GM19328 (cell line): ENCODE results near the gene FXYD5.

Experiments used
- ATAC-seq: cut with Tn5 transposase; IDR thresholded peaks from one replicate; pipeline ENCODE4 v1.9.1; 2021; ENCODE audit warnings: mild to moderate bottlenecking, moderate library complexity; ENCODE audit not compliant: unreplicated experiment

The FXYD5 gene, protein sequence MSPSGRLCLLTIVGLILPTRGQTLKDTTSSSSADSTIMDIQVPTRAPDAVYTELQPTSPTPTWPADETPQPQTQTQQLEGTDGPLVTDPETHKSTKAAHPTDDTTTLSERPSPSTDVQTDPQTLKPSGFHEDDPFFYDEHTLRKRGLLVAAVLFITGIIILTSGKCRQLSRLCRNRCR

DNA sequence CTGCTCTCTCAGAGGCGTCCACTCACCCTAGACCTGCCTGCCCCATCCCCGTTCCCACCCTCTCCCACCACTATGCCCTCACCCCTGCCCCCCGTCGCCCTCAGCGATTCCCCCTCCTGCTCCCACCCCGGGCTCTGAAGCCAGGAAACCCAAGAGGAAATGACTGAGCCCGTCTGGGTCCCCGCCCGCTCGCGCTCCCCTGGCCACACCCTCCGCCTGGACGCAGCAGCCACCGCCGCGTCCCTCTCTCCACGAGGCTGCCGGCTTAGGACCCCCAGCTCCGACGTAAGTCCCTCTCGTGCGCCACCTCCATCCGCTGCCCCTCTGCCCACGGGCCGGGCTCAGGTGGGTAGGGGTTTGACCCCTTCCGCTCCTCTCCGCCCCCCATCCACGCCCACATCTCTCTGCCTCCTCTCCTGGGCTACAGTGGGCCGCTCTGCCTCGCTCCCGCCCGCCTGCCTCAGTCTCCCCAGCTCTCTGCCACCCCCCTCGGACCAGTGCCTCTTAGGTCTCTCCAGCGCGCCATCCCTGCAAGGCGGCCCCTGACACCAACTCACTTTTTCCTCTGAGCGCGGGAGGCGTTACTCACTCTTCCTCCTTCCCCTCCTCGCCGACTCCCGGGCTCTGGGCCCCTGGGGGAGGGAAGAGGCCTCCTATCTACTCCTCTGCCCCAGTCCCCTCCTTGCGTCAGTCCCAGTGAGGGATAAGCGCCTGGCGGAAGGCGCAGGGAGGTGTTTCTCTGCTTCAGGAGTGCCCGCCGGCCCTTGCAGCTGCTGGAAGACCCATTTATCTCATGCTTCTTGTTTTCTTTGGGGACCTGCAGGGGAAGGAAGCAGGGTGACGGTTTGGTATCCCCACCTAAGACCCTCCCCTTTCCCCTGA lies at the start of gene FXYD5:
FXYD5 (plus strand) TSS at position 211 of the 882 bp plus-strand sequence. CDS start 816 bp downstream, outside the sequence.
- ATAC-seq = no peak

DNA sequence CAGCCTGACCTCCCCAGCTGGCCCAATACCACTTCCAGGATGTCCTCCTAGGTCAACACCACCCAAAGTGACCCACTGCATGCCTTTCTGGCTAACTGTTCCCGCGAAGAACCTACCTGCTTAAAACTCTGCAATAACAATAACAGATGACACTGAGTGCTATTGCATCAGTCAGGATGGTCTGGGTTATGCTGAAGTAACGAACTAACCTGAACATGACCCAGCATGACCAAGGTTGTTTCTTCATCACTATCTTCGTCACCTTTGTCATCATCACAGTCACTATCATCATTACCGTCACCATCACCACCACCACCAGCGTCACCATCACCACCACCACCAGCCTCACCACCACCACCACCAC lies 49.5 kb upstream of the FXYD5 start:
- no peak for ATAC-seq

DNA sequence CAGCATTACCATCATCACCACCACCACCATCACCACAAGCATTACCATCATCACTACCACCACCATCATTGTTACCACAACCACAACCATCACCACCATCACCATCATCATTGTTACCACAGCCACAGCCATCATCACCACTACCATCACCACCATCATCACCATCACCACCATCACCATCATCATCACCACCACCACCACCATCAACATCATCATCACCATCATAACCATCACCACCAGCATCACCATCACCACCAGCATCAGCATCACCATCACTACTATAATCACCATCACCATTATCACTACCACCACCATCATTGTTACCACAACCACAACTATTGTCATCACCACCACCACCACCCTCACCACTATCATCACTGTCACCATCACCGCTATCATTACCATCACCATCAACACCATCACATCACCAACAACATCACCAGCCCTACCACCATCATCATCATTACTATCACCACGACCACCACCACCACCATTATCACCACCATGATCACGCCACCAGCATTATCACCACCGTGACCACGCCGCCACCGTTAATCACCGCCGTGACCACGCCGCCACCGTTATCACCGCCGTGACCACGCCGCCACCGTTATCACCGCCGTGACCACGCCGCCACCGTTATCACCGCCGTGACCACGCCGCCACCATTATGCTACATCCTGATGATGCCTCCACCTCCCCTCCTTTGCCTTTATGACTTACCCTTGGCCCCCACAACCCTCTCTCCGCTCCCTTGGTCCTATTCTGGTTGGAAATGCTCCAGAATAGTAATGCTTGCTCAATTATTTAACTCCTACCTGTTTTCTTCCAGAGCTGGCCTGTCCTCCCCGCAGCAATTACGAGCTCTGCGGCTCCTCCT lies 48.9 kb upstream of the FXYD5 start:
- ATAC-seq = no peak

DNA sequence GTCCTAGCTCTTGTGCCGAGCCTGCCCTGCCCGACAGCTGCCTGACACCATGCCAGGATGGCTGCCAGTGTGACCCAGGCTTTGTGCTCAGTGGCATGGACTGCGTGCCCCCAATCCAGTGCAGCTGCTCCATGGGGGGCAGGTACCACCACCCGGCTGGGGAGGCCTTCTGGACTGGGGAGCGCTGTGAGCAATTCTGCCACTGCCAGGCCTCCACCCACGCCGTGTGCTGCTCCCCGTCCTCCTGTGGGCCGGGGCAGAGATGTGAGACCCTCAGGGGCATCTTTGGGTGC lies 48.3 kb upstream of the FXYD5 start:
- no peak for ATAC-seq

DNA sequence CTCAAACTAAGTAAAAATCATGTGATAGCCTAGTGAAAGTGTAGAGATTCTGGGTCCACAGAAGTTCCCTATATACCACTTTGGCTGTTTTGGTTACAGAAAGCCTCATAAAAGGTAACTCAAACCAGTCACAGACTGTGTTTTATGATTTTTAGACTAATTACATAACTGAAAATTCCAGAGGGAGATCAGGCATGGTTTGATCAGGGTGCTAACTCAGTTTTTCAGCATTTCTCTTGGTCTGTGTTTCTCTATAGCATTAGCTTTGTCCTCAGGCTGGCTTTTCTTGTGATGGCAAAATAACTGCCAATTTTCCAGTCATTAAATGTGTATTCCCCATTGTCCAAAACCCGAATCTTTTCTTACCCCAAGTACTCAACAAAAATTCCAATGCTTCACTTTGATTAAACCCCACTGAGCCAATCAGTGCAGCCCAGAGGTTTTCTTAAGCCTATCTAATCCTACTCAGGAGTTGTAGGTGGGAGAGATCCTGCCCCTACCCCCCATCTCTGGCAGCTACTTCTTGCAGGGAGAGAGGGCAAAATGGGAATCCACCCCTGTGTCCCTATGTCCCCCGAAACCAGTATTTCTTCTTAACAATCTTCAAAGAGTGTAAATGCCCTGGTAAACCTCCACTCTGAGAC lies 47.5 kb upstream of the FXYD5 start:
- ATAC-seq = no peak

DNA sequence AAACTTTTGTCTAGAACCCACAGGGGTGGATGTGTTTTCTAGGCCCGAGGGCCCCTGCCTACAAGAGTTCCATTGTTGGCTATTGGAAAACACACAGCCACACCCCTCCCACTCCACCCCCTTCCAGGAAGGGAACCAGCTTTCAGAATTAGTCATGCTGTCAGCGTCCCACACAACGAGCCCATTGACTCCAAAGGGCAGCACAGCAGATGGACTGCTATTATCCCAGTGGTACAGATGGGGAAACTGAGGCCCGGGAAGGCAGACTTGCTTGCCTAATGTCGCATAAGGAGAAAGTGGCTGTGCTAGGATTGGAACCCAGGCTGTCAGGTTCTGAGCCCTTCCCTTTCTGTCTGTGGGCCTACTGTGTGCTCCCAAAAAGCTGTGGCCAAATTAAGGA lies 47.0 kb upstream of the FXYD5 start:
- ATAC-seq = no peak

DNA sequence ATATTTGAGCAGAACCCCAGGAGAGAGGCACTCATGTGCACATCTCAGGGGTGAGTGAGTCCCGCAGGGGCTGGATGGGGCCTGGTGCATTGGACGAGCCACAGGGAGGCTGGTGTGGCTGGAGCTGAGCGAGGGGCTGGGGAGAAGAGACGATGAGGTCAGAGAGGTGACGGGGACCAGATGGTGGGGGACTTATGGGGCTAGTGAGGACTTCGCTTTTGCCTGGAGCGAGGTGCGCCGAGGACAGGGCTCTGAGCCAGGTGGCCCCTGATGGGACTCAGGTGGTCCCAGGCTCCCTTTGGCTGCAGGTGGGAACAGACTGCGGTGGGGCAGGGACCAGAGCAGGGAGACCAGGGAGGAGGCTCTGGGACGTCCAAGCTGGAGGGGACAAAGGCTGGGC lies 45.8 kb upstream of the FXYD5 start:
- ATAC-seq = no peak

DNA sequence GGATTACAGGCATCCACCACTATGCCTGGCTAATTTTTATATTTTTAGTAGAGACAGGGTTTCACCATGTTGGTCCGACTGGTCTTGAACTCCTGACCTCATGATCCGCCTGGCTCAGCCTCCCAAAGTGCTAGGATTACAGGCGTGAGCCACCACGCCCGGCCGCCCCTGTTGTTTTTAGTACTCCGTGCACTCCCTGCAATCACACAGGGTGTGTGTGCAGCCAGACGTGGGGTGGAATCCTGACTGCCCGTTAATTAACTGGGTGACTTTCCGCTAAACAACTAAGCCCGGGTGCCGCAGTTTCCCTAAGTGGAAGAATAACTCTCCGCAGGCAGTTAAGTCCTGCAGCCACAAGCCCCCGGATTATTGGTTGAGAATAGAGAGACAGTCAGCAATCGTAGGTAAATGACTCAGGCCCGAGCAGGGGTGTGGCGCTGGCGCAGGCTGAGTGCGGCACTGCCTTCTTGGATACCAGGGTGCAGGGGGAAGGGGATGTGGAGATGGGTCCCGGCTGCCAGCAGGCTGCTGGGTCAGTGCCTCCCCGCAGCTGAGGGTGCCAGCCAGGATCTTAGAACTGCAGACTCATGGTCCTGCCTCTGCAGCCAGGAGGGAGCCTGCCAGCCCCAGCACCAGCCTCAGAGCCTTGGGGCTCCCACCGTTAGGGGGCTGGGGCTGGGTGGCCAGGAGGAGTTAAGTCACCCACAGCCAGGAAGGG lies 45.0 kb upstream of the FXYD5 start:
- no peak for ATAC-seq

DNA sequence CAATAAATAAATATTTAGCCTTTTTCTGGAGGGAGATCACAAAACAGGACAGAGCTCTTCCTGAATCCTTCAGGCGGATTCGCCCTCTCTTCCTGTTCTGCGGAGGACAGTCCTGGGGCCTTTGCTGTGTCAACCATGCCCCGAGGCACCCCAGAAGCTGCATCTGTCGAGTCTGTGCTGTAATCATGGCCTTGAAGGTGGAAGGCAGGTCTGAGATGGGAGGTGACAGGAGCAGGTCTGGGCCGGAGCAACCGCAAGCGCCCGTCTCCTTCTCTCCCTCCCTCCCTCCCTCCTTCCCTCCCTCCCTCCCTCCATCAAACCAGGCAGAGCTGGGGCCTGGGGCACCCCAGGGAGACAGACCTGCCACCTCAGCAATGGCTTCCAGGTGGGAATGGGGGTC lies 43.6 kb upstream of the FXYD5 start:
- no peak for ATAC-seq

DNA sequence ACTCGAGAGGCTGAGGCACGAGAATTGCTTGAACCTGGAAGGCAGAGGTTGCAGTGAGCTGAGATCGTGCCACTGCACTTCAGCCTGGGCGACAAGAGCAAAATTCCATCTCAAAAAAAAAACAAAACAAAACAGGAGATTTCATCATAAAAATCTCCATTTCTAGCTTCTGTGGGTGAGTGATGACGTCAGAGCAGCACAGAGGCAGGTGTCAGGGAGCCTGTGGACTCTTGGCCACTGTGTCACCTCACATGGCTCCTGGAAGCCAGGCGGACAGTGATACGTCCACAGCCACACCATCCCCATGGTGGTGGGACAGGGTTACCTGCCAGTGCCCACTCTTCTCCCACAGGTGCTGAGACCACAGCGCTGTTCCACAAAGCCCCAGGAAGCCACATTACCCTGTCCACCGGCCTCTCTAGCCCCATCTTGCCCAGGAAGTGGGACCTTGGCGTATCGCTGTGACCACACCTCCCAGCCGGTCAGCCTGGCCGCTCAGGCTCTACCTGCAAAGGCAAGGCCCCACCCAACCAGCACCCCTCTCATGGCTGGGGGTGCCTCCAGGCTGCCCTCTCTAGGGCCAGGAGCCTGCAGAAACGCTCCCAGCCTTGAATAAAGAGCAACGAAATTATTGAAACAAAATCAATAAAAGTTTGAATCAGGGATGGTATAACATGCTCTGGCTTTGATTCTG lies 41.4 kb upstream of the FXYD5 start:
- ATAC-seq = no peak

DNA sequence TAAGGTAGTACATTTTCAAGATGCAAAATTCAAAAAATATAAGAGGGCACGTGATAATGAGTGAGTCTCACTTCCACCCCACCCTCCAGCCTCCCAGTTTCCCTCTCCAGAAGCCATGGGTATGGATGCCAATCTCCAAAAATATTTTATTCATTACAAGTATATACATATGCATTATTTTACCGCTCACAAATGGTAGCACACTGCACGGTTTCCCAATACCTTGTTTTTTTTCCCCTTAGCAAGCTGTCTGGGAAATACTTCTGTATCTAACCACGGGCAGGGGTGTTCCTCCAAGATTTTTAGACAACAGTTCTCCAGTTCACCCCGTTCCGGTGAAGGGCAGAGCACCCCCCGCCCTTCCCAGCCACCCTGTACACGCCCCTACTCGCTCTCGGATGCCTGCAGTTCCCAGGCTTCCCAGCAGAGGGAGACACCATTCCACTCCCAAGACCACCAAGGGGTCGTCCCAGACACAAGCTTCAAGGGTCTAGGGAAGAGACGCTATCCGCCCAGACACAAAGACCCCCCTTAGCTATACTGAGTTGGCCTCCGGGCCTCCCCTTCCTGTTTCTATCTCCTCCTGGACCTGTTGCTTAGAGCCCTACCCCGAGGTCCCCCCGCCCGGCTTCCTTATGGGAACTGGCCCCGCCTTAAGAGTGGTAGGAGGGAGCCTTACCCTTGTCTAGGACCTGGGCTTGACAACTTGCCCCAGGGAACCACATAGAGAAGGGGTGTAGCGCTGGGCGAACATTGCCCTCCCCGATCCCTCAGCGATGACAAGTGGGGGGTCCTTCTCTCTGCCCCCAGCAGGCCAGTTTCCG lies 40.0 kb upstream of the FXYD5 start:
- ATAC-seq = no peak

DNA sequence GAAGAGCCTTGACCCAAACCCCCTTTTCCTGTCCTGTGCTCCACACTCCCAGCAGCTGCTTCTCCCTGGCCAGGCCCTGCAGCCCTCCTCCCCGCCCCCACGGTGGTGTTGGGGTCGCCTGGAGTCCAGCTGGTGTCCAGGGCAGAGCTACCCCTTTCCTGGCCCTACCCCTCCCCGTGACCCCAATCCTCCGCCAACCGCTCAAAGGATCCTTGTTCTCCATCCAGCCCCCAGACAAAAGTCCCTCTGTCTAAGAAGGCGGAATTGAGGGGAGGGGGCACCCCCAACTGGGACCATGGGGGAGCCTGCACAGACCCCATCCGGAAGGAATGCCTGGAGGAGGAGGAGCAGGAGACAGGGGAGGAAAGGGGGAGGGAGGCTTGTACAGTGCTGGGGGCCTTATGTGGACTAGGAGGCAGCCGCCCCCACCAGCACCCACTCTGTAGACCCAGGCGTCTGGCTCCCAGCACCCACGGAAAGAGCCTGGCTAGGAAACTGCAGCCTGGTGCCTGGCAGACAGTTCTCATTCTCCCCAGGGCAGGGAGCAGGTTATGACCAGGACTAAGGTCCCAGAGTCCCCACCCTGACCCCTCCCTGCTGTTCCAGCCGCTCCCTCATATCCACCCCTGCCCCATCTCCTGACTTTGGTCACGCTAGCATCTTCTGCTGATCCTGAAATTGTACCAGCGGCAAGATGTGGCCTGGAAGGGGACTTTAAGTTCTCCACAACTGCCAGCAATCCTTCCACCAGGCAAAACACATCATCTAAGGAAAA lies 39.2 kb upstream of the FXYD5 start, which contains the start of gene FXYD3:
FXYD3 (plus strand) TSS at position 647 of the 775 bp plus-strand sequence. CDS start 3,554 bp downstream, outside the sequence.
- no peak for ATAC-seq

DNA sequence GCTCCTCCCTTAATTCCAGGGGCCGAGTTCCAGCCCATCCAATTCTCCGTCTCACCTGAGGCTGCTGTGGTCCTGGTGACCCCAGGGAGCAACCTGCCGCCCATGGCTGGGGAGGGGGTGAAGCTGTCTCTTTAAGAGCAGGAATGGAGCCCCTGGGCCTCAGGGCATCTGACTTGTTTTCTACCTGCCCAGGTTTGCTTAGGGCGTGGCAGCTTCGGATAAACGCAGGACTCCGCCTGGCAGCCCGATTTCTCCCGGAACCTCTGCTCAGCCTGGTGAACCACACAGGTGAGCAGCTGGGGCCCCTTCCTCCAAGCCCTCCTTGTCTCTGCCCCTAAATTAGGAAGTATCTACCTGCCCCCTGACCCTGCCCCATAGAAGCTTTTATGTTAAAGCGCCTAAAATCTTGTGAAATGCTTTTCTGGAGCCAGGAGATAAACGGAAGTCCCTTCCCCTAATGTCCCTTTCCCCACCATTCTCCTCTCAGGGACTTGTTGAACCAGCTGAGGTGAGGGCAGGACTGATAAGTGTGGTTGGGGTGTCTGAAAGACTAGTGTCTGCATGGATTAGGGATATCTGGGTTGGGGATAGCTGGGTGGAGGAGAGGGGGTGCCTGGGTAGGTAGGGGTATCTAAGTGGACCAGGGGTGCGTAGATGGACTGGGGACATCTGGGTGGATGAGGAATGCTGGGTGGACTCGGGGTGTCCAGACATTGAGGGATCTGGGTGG lies 38.3 kb upstream of the FXYD5 start:
- ATAC-seq = no peak

DNA sequence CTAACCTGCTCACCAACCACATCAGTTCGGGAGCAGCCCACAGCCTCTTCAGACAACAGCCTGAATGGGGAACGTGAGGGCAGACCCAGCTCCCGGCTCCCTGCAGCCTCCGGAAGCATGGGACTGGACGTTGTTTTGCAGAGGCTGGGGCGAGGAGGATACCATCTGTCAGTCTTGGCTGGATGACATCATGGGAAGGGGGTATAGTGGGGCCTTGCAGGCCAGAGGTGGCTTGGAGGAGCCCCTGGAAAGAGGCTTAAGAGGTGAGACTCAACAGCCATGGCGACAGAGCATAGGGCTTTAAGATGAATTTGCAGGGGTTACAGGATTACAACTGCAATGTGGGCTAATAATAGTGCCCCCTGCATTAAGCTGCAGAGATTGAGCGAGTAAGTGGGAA lies 37.4 kb upstream of the FXYD5 start:
- ATAC-seq = no peak

DNA sequence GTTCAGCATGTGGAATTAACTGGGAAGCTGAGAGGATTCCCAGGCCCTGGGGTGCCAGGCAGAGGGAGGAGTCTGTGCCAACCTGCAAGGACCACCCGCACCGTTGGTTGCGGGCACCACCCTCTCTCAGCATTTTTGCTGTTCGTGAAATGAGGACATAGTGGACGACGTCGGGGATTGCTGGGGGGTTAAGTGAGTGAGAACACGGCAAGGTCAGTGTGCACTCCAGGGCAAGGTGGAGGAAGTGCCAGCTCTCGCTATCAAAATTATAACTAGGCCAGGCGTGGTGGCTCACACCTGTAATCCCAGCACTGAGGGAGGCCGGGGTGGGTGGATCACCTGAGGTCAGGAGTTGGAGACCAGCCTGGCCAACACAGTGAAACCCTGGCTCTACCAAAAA lies 36.7 kb upstream of the FXYD5 start:
- no peak for ATAC-seq

DNA sequence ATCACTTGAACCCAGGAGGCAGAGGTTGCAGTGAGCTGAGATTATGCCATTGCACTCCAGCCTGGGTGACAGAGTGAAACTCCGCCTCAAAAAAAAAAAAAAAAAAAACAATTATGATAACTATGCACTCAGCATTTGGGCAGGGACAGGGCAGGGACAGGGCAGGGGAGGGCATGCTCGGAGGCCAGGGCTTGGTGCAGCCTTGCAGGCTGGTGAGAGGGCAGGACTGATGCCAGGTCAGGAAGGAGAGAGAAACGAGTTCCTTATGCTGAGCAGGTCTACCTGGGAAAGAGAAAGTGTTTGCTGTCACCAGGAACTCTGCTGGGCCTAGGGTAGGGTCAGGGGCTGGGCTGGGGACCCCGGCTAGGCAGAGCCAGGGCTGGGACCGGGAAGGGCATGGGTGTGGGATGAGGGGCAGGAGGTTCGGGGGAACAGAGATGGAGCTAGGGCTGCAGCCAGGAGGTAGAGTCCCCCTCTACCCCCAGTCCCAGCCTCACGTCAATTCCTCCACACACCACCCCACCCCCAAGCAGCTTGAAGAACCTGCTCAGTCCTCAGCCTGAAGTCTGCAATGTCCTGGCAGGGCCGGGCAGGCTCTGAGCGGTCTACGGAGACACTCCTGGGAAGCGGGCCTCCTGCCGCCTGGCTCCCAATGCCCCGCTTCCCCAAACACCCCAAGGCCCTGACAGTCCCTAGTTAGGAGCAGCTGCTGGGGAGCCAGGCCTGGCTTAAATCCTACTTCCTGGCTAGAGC lies 36.1 kb upstream of the FXYD5 start:
- ATAC-seq = no peak

DNA sequence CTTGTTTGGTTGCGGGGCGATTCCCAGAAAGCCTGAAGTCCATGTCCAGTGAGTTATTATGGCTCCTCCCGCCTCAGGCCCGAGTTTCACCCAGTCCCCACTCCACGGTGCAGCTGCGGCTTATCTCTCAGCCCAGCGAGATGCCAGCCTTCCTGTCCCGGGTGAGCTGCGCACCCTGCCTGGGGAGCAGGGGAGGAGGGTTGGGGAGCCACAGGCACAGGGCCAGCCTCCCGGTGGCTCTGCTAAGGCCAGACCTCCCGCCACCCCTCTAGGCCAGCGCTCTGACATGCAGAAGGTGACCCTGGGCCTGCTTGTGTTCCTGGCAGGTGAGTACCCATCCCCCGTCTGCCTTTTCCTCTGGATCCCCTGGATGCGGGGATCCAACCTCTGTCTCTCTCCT lies 35.4 kb upstream of the FXYD5 start:
- ATAC-seq = no peak
